Osteoblast (primary cell): ENCODE results near the gene SUDS3. TPM values are rescaled to one million over a fixed set of nuclear protein-coding genes. Genes with fewer than 3 reads are reported as not detected.

Source experiments
- DNase-seq: peaks from one replicate; pipeline ENCODE4 v3.0.0; 2011; ENCODE audit warnings: low spot score, mixed read lengths; ENCODE audit not compliant: insufficient read length; ENCODE audit errors: missing footprints
- H2AFZ ChIP-seq: 2 replicates; pipeline ENCODE4 v1.6.0; 2011; ENCODE audit warnings: mild to moderate bottlenecking, low read length
- H3K27ac ChIP-seq: 2 replicates; pipeline ENCODE4 v1.5.1; 2011; ENCODE audit warnings: mild to moderate bottlenecking, low read depth, low read length, moderate library complexity
- H3K27me3 ChIP-seq: 2 replicates; pipeline ENCODE4 v1.6.0; 2012; ENCODE audit warnings: mild to moderate bottlenecking, control low read depth, inconsistent platforms, low read length, moderate library complexity; ENCODE audit not compliant: insufficient read depth
- H3K36me3 ChIP-seq: 2 replicates; pipeline ENCODE4 v1.5.1; 2011; ENCODE audit warnings: mild to moderate bottlenecking, low read length, control low read depth, moderate library complexity; ENCODE audit not compliant: insufficient read depth
- H3K4me1 ChIP-seq: 2 replicates; pipeline ENCODE4 v1.5.1; 2011; ENCODE audit warnings: mild to moderate bottlenecking, low read length, control low read depth, moderate library complexity; ENCODE audit not compliant: insufficient read depth
- H3K4me2 ChIP-seq: 2 replicates; pipeline ENCODE4 v1.6.0; 2011; ENCODE audit warnings: mild to moderate bottlenecking, low read length; ENCODE audit not compliant: insufficient read depth
- H3K4me3 ChIP-seq: fragments of 200-600 bp; sonication (generic); 3 replicates; pipeline ENCODE4 v1.5.1; 2012; ENCODE audit warnings: mild to moderate bottlenecking, low read length, inconsistent platforms; ENCODE audit not compliant: insufficient read depth
- H3K79me2 ChIP-seq: 2 replicates; pipeline ENCODE4 v1.6.0; 2012; ENCODE audit warnings: mild to moderate bottlenecking, low read length, control low read depth, inconsistent platforms; ENCODE audit not compliant: insufficient read depth
- H3K9me3 ChIP-seq: 2 replicates; pipeline ENCODE4 v1.5.1; 2011; ENCODE audit warnings: low read depth, low read length, control low read depth
- H4K20me1 ChIP-seq: 2 replicates; pipeline ENCODE4 v1.6.0; 2012; ENCODE audit warnings: mild to moderate bottlenecking, low read length, control low read depth; ENCODE audit not compliant: insufficient read depth
- total RNA-seq: library from RNA; depleted of rRNA; stranded (reverse); fragments of >200 nt; gene quantifications from 2 replicates; pipeline ENCODE4 v1.2.3, GENCODE V29; 2012
- TF ChIP-seq, protein P1 (sequence below): IDR thresholded peaks from 2 replicates; pipeline ENCODE4 v1.5.1; 2011; ENCODE audit warnings: mild to moderate bottlenecking, low read depth, low read length, moderate library complexity; ENCODE audit errors: extremely low read depth

Gene SUDS3
- total RNA-seq, 1 donor: 29.7 TPM

DNA sequence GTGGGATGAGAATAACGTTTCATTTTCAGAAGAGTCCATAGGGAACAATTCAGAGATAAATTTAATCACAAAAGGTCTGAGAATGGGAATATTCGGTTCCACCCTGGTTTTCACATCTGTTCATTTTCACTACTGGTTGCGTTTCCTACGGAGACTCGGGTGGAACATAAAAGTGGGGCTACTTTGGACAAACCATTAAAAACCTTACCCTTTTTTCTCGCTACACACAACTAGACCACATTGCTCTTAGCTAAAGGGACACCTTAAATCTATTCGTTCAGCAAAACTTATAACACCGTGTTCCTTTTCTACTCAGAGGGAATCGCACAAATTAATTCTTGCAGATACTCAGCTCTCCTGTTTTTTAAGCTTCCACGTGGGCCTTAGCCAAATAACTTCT, 1.0 kb upstream of the SUDS3 start:
- H2AFZ ChIP-seq: peak overlapping the region; percentile 95
- TF ChIP-seq, protein P1, sequence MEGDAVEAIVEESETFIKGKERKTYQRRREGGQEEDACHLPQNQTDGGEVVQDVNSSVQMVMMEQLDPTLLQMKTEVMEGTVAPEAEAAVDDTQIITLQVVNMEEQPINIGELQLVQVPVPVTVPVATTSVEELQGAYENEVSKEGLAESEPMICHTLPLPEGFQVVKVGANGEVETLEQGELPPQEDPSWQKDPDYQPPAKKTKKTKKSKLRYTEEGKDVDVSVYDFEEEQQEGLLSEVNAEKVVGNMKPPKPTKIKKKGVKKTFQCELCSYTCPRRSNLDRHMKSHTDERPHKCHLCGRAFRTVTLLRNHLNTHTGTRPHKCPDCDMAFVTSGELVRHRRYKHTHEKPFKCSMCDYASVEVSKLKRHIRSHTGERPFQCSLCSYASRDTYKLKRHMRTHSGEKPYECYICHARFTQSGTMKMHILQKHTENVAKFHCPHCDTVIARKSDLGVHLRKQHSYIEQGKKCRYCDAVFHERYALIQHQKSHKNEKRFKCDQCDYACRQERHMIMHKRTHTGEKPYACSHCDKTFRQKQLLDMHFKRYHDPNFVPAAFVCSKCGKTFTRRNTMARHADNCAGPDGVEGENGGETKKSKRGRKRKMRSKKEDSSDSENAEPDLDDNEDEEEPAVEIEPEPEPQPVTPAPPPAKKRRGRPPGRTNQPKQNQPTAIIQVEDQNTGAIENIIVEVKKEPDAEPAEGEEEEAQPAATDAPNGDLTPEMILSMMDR: no peak
- H3K27ac ChIP-seq: peak overlapping the region; percentile 98
- H3K4me3 ChIP-seq: peak overlapping the region; percentile 7
- H3K4me2 ChIP-seq: peak overlapping the region; percentile 100
- peaks cover 19% of the 10 kb centered on the region for H4K20me1 ChIP-seq
- no peak for DNase-seq
- H3K4me1 ChIP-seq: peaks cover 43% of the 10 kb centered on the region
- H3K36me3 ChIP-seq: peaks cover 9% of the 10 kb centered on the region
- H3K9me3 ChIP-seq: no peaks in the 10 kb centered on the region
- no peaks in the 10 kb centered on the region for H3K27me3 ChIP-seq
- peaks cover 62% of the 10 kb centered on the region for H3K79me2 ChIP-seq

DNA sequence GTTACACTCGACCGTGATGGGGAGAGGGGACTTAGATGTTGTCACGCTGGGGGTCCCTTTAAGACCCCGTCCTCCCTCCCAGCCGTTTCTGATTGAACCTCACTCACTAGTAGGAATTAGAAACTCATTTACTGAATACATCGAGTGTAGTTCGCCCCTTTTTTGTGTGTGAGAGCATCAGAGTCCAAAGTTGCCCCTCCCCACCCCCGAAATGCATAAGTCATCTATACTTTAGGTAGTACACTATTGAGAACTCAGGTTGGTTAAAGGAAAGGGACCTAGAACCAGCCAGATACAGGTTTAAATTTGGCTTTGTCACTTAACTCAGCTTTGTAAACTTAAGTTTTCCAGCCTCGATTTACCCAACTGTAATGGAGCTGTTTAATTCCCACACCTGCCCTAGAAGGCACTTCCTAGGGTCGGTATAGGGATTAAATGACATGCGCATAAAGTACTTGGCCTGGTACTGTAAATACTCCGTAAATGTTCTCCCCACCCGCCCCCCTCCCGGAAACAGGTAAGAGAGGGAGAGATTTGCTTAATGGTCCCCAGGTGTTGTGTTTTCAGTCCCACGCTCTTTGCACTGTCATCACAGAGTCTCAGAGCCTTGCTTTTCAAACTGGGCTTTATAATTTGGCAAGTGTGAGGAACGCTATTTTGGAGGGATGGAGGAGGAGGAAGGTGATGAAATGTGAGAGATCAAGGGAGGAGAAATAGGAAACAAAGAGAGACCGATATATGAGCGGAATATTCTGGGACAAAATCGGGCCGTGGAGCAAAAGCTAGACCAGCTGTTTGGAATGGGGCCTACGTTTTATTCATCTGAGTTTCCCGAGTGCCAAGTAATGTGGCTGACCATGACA, 897 bp downstream of the SUDS3 start:
- Histone ChIP-seq H3K4me1 (peaks cover 36% of the 10 kb centered on the region), H3K79me2 (peaks cover 43% of the 10 kb centered on the region), H3K4me3 (peak overlapping the region; percentile 90), H3K9me3 (no peaks in the 10 kb centered on the region), H2AFZ (peak overlapping the region; percentile 35), H3K36me3 (peaks cover 16% of the 10 kb centered on the region), H3K4me2 (peak overlapping the region; percentile 100), H3K27me3 (no peaks in the 10 kb centered on the region), H4K20me1 (peaks cover 16% of the 10 kb centered on the region), H3K27ac (peak overlapping the region; percentile 98)
- peak; percentile 76 for DNase-seq
- TF ChIP-seq, protein P1: no peak

DNA sequence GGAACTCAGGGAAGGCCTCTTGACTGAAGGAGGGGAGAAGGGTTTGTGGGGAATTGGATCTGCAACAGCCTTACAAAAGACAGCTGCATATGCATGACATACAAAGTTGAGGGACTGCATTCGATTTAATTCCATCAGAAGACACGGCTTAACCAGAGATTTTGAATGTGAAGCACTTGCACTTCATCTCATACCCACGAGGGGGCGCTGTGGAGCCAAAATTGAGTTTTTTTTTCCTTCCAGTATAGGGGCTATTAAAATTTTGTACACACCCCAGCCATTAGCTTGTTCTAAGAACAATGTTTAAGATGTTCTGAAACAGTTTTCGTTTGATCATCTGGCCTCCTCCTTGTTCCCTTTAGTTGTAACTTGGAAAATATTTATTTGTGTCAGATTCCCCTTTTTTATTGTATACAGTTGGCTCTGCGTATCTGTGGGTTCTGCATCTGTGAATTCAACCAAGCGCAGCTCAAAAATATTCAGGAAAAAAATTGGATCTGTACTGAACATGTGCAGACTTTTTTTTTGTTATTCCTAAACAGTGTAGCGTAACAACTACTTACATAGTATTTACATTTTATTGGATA, 1.6 kb downstream of the SUDS3 start:
- H2AFZ ChIP-seq: peak overlapping the region; percentile 35
- peaks cover 36% of the 10 kb centered on the region for H3K4me1 ChIP-seq
- H3K27me3 ChIP-seq: no peaks in the 10 kb centered on the region
- peaks cover 18% of the 10 kb centered on the region for H3K36me3 ChIP-seq
- H3K27ac ChIP-seq: peak overlapping the region; percentile 98
- H3K79me2 ChIP-seq: peaks cover 38% of the 10 kb centered on the region
- no peaks in the 10 kb centered on the region for H3K9me3 ChIP-seq
- peak overlapping the region; percentile 100 for H3K4me2 ChIP-seq
- TF ChIP-seq, protein P1: peak; percentile 96
- DNase-seq: peak; percentile 90
- H3K4me3 ChIP-seq: peak overlapping the region; percentile 90
- peaks cover 16% of the 10 kb centered on the region for H4K20me1 ChIP-seq

GRCh38 chr12:118391424-118391823, 15.1 kb downstream of the SUDS3 start:
- no peaks in the 10 kb centered on the region for H3K79me2 ChIP-seq
- H3K9me3 ChIP-seq: no peaks in the 10 kb centered on the region
- H3K4me2 ChIP-seq: no peak overlapping the region
- TF ChIP-seq, protein P1: no peak
- no peak overlapping the region for H3K27ac ChIP-seq
- no peaks in the 10 kb centered on the region for H3K27me3 ChIP-seq
- DNase-seq: no peak
- no peak overlapping the region for H3K4me3 ChIP-seq
- no peaks in the 10 kb centered on the region for H3K4me1 ChIP-seq
- no peak overlapping the region for H2AFZ ChIP-seq
- H3K36me3 ChIP-seq: peaks cover 53% of the 10 kb centered on the region
- H4K20me1 ChIP-seq: peaks cover 2% of the 10 kb centered on the region
